ENCODE data around the gene WNK2.
A peak's percentile ranks its signal among the peaks of the same experiment; 100 is the strongest.

WNK2 gene

DNA sequence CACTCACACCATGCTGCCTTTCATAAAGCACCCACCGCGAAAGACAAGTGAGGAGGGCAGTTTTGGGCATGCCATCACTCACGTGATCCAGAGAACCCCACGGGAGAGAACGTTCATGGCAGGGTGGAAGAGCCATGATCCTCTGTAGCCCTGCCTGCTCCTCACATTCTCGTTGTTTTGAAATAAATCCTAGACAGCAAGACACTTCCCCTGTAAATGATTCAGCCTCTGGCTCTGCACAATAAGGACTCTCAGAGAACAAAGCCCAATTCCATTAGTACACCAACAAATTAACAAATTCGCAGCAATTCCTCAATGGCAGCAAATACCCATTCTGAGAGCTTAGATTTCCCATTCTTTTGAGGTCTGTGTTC lies 71.5 kb downstream of the WNK2 start:
- no peak for DNase-seq (ENCODE audit: low spot score)

DNA sequence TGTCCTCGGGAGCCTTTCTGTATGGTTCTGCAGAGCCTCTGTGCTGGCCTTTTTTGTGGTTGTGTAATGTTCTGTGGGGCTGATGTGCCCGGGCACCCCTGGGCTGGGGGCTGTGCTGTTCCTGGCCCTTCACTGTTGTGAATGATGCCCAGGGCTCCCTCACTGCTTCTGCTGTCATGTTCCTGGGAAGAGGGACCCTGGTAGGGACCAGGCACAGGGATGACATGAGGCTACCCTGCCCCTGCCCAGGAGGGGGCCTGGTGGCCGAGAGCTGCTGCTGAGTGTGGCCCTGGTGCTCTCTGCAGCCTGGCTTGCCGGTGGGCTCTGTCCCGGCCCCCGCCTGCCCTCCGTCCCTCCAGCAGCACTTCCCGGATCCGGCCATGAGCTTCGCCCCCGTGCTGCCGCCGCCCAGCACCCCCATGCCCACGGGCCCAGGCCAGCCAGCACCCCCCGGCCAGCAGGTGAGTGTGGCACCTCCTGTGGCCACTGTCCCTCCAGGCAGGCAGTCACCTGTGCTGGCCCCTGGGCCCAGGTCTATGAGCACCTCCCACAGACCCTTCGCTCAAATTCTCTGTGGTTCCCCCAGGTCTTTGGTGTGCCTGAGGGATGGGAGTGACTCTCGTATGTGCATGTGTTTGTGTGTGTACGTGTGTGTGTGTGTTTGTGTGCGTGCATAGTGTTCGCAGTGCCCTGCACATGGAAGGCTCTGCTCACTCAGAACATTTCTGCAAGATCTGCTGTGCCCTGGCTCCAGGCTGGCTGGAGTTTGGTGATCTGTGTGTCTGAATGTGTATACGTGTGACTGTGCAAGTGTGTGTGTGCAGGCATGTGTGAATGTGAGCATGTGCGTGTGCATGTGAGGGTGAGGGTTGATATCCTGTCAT lies 72.3 kb downstream of the WNK2 start:
- DNase-seq (ENCODE audit: low spot score), result no peak

DNA sequence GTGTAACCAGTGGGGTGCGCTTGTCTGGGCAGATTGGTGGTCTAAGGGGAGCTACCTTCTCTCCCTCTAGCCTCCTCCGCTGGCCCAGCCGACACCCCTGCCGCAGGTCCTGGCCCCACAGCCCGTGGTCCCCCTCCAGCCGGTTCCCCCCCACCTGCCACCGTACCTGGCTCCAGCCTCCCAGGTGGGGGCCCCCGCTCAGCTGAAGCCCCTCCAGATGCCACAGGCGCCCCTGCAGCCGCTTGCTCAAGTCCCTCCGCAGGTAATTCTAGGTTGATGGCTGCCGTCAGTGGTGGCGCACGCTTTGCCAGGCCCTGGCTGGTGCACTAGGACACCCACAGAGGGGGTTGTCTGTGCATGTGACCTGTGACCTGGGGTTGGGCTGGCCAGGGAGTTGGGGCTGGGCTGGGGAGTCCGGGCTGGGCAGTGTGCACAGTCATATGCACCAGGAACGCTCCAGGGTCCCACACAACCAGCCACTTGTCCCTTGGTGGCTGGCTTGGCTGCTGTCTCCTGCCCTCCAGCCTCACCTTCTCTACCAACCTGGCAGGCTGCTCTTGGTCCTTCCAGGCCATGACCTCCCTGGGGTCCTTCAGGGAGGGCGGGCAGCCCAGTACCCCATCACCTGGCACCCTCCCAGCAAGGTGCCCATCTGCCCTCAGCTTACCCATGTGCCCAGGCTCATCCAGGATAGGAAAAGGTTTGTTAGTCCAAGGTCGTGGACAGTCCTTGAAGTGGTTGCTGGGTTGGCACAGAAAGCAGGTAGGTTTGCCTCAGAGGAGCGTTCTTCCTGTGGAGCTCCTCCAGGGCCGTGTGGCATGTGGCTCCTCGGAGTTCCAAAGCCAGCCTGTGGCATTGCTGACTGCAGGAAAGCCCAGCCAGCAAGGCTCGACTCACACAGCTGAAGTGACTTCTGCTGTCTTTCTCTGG lies 73.2 kb downstream of the WNK2 start:
- DNase-seq (ENCODE audit: low spot score), result no peak

DNA sequence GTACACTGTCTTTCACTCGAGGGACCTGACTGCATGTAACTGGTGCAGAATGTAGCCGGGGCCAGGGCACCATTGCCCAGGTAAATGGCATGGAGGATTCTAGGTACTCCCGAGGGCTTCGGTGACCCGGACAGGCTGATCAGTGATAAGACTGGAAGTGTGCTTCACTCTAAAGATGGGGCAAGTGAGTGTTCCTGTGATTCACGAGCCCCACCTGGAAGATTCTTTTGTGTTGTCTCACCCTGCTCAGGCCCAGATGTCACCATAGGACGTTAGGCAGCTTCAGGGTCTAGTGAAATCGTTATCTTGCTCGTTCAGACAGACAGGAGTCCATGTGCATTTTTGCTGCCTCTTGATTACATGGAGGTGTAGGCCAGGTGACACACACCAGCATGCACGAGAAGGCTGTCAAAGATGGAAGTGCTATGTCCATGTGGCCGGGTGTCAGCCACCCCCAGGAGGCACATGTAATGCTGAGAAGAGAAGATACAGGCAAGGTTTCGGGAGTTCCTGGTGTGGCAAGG lies 73.9 kb downstream of the WNK2 start:
- DNase-seq (ENCODE audit: low spot score), result no peak

DNA sequence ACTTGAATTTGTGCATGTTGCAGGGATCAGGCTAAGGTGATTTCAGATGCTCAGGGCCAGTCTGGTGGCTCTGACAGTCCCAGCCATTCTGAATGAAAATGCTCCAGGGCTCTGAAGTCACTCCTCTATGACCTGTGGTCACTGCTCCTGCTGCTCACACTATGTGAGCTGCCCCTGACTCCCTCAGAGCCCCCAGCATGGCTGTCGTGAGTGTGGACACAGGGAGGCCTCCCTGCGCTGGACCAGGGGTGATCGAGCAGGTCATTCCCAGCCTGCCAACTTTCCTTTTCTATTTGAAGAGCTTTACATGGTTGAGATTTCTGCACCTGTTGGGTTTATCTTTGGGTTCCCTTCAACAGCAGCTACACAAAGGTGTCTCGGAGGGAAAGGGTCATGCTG lies 74.5 kb downstream of the WNK2 start:
- no peak for DNase-seq (ENCODE audit: low spot score)

DNA sequence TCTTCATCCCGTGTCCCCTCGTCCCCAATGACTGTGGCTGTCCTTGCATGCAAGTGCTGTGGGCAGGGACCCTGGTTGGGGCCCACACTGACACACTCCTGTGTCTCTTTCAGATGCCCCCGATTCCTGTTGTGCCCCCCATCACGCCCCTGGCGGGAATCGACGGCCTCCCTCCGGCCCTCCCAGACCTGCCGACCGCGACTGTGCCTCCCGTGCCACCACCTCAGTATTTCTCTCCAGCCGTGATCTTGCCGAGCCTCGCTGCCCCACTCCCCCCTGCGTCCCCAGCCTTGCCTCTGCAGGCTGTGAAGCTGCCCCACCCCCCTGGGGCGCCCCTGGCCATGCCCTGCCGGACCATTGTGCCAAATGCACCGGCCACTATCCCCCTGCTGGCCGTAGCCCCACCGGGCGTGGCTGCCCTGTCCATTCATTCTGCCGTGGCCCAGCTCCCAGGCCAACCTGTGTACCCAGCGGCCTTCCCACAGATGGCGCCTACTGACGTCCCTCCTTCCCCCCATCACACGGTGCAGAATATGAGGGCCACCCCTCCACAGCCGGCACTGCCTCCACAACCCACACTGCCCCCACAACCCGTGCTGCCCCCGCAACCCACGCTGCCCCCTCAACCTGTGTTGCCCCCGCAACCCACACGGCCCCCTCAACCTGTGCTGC lies 75.0 kb downstream of the WNK2 start:
- no peak for DNase-seq (ENCODE audit: low spot score)

DNA sequence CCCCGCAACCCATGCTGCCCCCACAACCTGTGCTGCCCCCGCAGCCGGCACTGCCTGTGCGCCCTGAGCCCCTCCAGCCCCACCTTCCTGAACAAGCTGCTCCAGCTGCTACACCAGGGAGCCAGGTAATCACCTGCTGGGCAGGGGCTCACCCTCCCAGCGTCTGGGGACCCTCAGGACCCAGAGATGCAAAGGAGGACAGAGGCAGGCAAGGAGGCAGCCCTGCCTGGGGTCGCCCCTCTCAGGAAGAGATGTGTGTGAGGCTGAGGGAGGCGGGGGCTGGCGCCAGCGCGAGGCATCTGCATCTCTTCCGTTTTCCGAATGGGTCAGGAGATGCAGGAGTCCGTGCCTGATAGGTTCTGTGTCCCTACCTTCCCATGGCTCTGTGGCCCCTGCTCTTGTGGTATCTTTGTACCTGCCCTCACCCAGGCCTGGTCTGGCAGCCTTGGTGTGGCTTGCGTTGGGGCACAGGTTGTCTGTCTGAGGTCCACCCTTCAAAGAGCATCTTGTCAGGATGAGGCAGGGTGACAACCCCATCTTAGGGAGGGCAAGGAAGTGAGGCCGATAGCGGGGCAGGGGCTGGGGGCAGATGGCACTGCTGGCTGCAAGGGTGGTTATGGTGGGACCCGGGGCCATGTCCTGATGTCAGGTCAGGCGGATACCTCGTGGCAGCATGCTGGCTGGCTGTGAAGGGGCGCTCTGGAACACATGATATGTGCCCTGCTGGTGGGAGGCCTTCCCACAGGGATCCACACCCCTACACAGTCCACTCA lies 75.7 kb downstream of the WNK2 start:
- no peak for DNase-seq (ENCODE audit: low spot score)

DNA sequence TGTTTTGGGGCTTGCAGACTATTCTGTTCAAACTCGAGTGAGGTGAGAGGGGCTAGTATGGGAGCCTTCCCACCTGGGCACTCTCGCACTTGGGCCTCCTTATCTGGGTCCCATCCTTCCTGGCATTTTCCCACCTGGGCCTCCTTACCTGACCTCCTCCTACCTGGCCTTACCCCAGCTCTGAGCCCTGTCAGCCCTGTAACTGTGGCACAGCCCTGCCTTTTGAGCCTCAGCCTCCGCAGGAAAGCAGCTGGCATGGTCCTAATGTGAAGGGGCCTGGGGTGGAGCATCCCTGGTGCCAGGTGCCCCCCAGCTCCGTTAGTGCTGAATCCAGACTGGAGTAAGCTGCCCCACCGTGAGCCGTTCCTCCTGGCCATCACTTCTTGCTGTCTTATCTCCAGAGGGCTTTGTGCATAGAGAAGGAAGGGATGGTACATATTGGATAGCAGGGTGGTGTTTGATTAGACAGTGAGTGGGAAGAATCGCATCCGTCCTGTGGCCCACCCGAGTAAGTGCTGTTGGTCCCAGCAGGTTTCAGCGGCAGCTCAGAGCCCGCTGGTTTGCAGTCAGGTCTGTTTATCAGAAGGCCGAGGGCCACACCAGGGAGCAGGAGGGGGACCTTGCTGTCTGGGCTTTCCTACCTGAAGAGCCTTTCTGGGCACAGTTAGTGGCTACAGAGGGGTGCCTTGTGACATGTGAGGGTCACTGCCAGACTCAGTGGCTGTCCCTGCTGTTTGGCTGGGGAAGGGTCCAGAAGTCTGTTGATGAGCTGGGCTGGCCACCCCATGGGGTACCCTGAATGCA lies 76.5 kb downstream of the WNK2 start:
- DNase-seq (ENCODE audit: low spot score), result peak; percentile 5

DNA sequence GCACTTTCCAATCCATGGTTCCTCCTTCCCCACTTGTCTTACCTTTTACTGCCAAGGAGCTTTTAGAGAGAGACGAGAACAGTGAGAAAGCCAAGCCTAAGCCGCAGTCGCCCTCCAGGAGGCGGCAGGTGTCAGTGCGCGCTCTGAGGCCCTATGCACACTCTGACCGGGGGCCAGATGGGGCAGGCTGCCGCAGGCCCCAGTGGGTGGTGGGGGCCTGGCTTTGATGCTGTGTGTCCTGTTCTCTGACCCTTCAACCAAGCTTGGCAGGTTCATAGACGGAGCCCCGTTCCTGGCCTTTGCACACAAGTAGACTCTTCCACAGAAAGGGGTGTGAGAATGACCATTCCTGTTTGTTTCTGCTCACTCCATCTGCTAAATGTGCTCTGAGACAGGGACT lies 77.3 kb downstream of the WNK2 start:
- peak; percentile 7 for DNase-seq (ENCODE audit: low spot score)

DNA sequence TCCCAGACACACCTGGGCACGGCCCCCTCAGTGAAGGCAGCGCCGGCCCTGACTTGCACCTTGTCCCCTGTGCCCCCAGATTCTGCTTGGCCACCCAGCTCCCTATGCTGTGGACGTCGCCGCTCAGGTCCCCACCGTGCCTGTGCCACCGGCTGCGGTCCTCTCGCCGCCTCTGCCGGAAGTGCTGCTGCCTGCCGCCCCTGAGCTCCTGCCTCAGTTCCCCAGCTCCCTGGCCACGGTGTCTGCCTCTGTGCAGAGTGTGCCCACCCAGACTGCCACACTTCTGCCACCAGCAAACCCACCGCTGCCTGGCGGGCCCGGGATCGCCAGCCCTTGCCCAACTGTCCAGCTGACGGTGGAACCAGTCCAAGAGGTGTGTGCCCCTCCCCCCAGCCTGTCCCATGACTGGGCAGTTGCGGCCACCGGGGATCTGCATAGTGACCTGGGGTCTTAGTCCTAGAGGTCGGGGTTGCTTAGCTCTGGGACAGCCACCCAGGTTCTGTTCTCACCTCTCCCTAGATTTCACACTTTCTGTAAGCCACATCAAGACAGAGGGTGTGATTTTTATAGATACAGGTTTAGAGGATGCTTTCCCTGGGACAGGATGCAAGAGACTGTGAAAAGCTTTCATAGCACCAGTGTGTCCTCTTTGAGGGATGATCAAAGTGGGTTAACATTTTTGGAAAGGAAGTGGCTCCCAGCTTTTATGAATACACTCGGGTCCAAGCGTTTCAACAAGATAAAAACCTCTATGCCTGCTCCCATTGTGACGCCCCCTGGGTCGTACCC lies 78.0 kb downstream of the WNK2 start:
- no peak for DNase-seq (ENCODE audit: low spot score)

DNA sequence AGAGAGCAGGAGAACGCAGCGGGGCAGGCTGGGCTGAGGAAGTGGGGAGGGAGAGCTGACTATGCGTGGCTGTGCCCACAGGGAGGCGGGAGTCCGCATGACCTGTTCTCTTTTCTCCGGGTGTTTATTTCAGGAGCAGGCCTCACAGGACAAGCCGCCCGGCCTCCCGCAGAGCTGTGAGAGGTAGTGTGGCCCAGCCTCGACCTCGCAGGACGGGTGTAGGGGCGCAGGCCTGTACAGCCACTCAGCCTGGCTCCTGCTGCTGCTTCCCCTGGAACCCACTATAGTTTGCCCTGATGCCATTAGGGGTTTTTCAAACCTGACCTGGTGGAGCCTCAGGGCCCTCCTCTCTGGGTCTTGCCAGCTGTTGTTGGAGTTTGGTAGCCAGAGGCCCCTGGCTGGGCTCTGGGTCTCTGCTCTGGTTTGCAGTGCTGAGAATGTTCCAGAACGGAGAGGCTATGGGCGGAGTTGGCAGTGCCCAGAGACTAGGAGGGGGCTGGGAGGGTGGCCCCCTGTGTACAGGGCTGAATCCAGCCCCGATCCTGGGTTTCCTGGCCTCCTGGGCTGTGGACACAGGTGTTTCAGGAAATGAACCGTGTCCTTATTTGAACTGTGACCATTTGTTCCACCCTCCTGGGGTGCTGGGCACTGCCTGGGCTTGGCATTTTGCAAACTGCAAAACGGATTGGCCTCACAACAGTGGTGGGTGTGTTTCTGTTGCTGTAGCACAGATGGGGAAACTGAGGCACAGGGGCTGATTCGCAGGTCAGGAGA lies 78.8 kb downstream of the WNK2 start:
- peak; percentile 9 for DNase-seq (ENCODE audit: low spot score)

DNA sequence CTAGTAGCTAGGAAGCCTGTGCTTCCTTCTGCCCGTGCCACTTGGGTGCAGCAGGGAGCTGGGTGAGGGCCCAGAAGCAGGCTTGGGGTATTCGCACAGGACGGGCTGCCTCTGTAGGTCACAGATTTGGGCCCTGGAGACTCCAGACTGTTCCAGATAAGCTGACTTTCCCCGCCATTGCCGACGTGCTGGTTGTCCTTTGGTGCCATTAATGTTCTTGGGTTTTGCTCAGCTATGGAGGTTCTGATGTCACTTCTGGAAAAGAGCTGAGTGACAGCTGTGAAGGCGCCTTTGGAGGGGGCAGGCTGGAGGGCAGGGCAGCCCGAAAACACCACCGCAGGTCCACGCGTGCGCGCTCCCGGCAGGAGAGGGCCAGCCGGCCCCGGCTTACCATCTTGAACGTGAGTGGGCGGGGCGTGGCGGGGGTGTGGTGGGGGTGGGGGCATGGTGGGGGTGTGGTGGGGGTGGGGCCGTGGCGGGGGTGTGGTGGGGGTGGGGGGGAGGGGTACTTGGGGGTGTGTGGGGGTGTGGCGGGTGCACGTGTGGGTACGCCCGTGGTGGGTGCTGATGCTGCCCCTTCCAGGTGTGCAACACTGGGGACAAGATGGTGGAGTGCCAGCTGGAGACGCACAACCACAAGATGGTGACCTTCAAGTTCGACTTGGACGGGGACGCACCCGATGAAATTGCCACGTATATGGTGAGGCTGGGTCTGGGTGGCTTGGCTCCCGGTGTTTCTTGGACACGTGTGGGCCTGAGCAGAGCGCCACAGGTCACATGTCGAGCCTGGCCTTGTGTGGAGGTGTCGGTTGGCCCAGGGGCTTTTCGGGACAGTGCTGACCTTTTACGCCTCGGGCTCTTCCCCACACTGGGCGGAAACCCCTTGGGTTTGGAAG lies 79.6 kb downstream of the WNK2 start:
- DNase-seq (ENCODE audit: low spot score), result peak; percentile 6

DNA sequence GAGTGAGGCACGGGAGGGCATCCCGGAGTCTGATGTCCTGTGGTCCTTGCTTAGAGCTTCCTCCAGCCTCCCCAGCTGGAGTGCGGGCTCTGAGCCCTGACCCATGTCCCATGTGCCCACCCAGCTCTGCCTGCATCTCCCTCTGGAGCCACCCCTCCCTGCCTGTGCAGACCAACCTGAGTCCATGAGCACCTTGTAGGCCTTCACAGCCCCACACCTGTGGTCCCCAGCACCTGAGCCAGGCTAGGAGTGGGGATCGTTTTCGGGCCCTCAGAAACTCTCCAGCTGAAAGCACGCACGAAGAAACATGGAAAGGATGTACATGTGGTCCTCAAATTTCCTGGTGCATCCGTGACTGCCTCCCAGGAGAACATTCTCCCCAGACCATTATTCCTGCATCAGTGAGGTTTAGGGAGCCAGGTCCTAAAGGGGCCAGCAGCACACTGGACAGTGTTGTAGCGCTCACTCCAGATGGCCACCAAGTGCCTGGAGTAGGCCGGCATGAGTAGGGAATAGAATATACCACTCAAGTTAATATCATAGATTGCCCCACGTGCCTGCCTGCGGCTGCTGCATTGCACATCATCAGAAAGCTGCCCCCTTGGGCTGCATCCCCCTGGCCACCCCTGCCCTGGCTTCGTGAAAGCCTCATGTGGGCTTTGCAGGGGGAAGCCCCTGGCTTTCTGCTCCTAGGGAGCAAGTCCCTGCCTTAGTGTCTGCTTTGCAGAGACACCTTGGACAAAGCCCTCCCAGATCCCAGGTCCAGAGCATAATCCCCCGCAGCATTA lies 80.6 kb downstream of the WNK2 start:
- peak; percentile 8 for DNase-seq (ENCODE audit: low spot score)

DNA sequence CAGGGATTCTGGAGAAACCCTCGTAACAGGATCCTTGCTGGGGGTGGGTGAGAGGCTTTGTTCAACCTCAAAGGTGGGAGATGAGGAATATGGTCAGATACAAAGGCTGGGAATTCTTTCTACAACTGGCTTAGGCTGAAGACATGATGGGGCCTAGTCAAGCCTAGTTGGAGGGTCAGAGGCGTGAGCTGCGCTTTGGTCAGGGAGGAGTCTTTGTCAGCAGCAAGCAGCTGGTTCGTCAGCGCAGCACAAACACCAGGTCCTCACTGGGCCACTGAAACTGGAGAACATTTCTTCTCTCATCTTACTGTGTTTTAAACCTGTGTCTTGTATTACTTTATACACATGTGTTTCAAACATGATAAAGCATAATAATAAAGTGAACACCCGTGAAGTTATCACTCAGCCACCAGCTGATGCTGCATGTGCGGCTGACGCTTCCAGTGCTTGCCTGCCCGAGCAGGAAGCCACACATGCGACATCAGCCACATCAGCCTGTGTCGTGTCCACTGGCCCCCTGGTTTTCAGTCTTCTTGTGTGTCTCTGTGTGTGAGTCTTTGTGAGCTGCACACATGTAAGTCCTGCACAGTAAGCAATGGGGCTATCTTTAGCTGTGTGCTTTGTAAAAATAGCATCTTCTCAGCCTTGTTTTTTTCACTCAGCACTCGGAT lies 81.5 kb downstream of the WNK2 start:
- peak; percentile 9 for DNase-seq (ENCODE audit: low spot score)

DNA sequence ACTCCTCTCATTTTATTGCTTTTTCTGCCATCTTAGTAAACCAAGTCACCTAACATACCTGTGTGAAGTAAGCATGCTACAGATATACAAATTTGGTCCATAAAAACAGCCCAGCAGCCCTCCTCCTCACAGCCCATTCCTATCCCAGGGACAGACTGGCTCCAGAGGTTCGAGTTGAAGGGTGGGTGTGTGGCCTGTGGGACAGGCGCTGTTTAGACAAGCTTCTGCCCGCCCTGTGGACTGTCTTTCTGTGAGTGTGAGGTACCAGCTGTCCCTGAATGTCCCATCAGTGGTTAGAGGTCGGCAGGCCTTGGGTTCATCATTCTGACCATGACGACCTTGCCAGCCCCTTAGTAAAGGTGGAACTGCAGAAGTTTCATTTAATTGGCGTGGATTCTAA lies 82.0 kb downstream of the WNK2 start:
- DNase-seq (ENCODE audit: low spot score), result peak; percentile 13

DNA sequence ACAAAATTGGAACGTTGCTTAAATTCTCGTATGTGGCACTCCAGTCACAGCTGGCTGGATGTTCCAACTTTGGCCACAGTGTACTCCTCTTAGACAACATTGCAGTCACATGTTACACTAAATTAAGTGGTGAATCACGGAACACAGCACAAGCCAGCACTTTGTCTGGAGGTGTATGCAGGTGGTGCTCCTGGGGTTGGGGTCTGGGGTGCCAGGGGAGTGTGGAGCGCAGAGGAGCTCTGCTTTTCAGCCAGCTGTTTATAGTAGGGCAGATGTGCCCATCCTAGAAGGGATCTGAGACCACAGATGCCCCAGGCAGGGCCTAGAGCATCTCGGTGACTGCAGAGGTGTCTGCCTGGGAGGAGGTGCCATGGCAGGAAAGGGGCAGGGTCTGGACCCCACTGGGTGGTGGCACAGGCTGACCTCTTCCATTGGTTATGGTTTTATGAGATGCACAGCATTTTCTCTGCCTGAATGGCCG lies 82.6 kb downstream of the WNK2 start:
- DNase-seq (ENCODE audit: low spot score), result peak; percentile 7

Measured in AG20443 (cell line).